Measurements from ENCODE around the gene ACOX1.

Gene ACOX1

DNA sequence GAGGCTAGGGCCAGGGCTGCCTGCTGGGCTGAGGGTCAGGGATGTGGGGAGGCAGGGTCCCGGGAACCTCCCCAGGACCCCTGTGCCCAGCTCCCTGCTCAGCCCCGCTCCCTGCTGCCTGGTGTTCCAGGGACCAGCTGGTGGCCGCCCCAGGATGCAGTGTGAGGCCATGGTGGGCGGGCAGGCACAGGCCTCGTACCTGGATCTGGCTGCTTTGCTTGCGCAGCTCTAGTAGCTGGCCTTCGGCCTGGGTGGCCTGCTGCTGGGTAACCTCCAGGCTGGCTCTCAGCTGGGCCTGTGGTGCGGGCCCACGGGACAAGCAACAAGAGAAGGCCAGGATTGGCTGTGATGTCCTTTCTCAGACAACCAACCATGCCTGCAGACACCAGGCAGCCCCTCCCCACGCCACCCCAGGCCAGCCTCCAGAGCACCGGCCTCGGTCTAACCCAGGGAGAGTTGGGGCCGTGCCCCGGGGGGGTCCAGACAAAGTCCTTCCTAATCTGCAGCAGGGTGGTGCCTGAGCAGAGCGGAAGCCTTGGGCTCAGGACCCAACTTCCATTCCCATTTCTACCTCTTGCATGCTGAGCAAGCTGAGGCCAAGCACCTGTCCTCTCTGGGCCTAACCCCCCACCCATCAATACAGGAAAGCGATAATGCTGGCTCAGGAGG lies 86.3 kb downstream of the ACOX1 start:
- Mint-ChIP-seq H3K9me3 (ENCODE audit: low read depth) (no peaks in the 10 kb centered on the region), H3K4me3 (no peak overlapping the region), H3K27ac (no peak overlapping the region), H3K27me3 (no peaks in the 10 kb centered on the region), H3K4me1 (ENCODE audit: low read depth) (peaks cover 23% of the 10 kb centered on the region), H3K36me3 (no peaks in the 10 kb centered on the region)

DNA sequence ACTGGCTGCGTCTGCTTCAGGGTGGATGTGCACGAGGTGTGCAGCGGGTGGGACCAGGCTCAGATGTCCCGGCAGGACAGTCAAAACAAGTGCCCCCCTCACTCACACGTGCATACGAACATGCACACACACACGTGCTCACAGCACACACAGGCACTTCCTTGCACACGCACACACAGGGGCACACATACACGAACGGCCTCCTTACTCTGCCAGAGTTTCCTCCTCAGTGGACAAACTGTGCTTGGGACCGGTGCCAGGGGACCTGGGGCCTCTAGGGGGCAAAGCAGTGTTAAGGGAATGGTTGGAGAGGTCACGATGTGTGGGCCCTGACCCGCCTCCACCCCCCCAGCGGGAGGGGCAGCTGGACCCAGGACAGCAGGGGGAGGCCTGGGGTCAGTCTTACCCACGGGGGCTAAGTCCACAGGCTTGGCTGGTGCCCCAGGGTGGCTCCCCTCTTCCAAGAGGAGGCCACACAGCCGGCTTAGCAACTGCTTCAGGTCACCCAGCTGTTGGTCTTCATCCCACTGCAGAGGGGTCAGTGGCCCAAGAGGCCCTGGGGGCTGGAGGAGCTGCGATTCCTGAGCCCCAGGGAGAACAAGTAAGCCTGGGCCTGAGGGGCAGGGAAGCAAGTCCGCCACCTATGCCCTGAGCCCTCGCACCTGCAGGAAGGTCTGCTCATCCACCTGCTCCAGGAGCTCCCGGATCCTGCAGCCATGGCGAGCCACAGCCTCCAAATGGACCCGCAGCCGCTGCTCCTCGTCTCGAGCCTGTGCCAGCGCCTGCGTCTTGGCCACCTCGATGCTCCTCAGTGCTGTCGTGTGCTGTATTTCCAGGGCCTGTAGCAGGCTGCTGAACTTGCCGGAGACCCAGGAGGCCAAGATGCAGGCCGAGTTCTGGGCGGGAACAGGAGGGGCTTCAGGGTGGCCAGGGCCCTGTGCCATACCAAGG lies 87.1 kb downstream of the ACOX1 start:
- H3K9me3 Mint-ChIP-seq (ENCODE audit: low read depth) = no peaks in the 10 kb centered on the region
- H3K4me3 Mint-ChIP-seq = no peak overlapping the region
- H3K4me1 Mint-ChIP-seq (ENCODE audit: low read depth) = peaks cover 18% of the 10 kb centered on the region
- H3K36me3 Mint-ChIP-seq = no peaks in the 10 kb centered on the region
- no peak overlapping the region for H3K27ac Mint-ChIP-seq
- no peaks in the 10 kb centered on the region for H3K27me3 Mint-ChIP-seq
